Pancreas (tissue), 10 donors: ENCODE measurements around the gene FRMD4A. TPM values are rescaled to one million over a fixed set of nuclear protein-coding genes. Genes with fewer than 3 reads are reported as not detected.
"Not testable (repeated sequence)": the region's sequence is repeated elsewhere in the genome, so short reads cannot be mapped to it uniquely, and the experiment has no call there.

Source experiments
- ATAC-seq, 4 donors: fragments of 200-7000 bp; cut with Tn5 transposase; one replicate each; pipeline versions ENCODE4 v1.8.0 to v1.9.1; 2020; ENCODE audit warnings: mild to moderate bottlenecking in 4 of 4, moderate library complexity in 4 of 4
- DNase-seq, 6 donors: peaks; one replicate each; pipeline ENCODE4 v3.0.0-alpha.2; 2020
- FAIRE-seq: peaks from 2 replicates; lab custom pipeline; 2012; peaks lifted over from hg19 to GRCh38; lab: Jason Lieb, UNC
- H3K27ac ChIP-seq, 4 donors: fragments of 200-600 bp; sonication (generic); 1 replicate in 3 of 4; 2 replicates in 1 of 4; pipeline versions ENCODE4 v1.5.0 to v1.8.0; 2020
- H3K27me3 ChIP-seq, 4 donors: fragments of 200-600 bp; one replicate each; pipeline ENCODE4 v1.8.0; 2021
- H3K36me3 ChIP-seq, 3 donors: fragments of 200-600 bp; sonication (generic) in 1 of 3; one replicate each; pipeline versions ENCODE4 v1.5.0 to v1.8.0; 2020 to 2021
- H3K4me1 ChIP-seq, 3 donors: fragments of 200-600 bp; one replicate each; pipeline ENCODE4 v1.8.0; 2021
- H3K4me3 ChIP-seq, 4 donors: fragments of 200-600 bp; sonication (generic) in 2 of 4; one replicate each; pipeline versions ENCODE4 v1.5.0 to v1.8.0; 2020 to 2021
- H3K9me3 ChIP-seq, 4 donors: fragments of 200-600 bp; one replicate each; pipeline ENCODE4 v1.8.0; 2021
- WGBS, 2 donors: extraction: QIAGEN DNeasy Blood & Tissue Kit; methylation state at CpG; one replicate each; pipeline ENCODE4 v1.1.7; 2013; 5-methylcytosine and 5-hydroxymethylcytosine counted together
- intact Hi-C, 3 donors: fragments of 100-400 bp; cut with DNase I; formaldehyde crosslinking; loops; one replicate each; pipeline versions ENCODE4 v1.11.1 to v1.14.2; 2022
- polyA plus RNA-seq, 2 donors: library from polyadenylated mRNA; stranded (reverse); fragments of 200-250 nt; gene quantifications; one replicate each; pipeline ENCODE4 v1.2.3, GENCODE V29; 2013
- total RNA-seq, 6 donors: library from RNA; stranded (reverse); fragmentation: NEBNext Ultra II Directional in 4 of 6; extraction: Animal tissue kit (Norgen Biotek cat#: 25700) in 4 of 6; gene quantifications; one replicate each; pipeline versions ENCODE4 v1.2.1 to v1.2.4, GENCODE V29; 2021 to 2023
- TF ChIP-seq, protein P1 (sequence below), 4 donors: fragments of 200-600 bp; sonication (generic) in 3 of 4; IDR thresholded peaks; one replicate each; pipeline versions ENCODE4 v1.5.0 to v1.8.0; 2021; ENCODE audit warnings: antibody characterized with exemption in 4 of 4
- donor health status: healthy with polysubstance abuse.
- donor health status: DM: no; HTN: no; CAD: no; lungs with moderate emphysema.
- donor health status: DM: no; HTN: no; CAD: no.
- donor health status: control.
- donor health status: control.
- donor health status: Bipolar disorder and iron deficiency.
- donor health status: DM: yes; HTN: yes; CAD: no.
- donor health status: DM: no; HTN: no; CAD: no.
- donor health status: DM: no; HTN: no; CAD: no.
- donor health status: DM: yes; HTN: yes; CAD: no.

Gene FRMD4A
- total and polyA plus RNA-seq, 8 donors, result 13.5 to 27.5 (median 18.7) TPM

DNA sequence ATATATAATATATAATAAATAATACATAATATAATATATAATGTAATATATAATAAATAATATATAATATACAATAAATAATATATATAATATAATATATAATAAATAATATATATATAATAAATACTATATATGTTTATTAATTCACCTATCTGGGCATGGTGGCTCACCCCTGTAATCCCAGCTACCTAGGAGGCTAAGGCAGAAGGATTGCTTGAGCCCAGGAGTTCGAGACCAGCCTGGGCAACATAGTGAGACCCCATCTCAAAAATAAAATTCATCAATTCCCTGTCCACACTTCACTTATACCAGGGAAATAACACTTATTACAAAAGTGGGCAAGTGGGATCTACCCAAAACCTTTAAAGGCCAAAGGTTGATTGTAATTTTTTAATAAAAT is 462.9 kb downstream of the FRMD4A start:
- TF ChIP-seq, protein P1, sequence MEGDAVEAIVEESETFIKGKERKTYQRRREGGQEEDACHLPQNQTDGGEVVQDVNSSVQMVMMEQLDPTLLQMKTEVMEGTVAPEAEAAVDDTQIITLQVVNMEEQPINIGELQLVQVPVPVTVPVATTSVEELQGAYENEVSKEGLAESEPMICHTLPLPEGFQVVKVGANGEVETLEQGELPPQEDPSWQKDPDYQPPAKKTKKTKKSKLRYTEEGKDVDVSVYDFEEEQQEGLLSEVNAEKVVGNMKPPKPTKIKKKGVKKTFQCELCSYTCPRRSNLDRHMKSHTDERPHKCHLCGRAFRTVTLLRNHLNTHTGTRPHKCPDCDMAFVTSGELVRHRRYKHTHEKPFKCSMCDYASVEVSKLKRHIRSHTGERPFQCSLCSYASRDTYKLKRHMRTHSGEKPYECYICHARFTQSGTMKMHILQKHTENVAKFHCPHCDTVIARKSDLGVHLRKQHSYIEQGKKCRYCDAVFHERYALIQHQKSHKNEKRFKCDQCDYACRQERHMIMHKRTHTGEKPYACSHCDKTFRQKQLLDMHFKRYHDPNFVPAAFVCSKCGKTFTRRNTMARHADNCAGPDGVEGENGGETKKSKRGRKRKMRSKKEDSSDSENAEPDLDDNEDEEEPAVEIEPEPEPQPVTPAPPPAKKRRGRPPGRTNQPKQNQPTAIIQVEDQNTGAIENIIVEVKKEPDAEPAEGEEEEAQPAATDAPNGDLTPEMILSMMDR (IDR thresholded peaks at IDR 0.05), result no peak
- Histone ChIP-seq H3K36me3 (no peaks in the 10 kb centered on the region), H3K4me3 (no peak overlapping the region), H3K9me3 (no peaks in the 10 kb centered on the region), H3K27me3 (no peaks in the 10 kb centered on the region), H3K4me1 (no peaks in the 10 kb centered on the region), H3K27ac (no peak overlapping the region)
- DNase-seq (no peak), FAIRE-seq (no peak), ATAC-seq (no peak)
- 92 to 96% methylated on average over 1 of the region's 1 CpG for WGBS, 2 donors
- intact Hi-C loops, result no loop called here

DNA sequence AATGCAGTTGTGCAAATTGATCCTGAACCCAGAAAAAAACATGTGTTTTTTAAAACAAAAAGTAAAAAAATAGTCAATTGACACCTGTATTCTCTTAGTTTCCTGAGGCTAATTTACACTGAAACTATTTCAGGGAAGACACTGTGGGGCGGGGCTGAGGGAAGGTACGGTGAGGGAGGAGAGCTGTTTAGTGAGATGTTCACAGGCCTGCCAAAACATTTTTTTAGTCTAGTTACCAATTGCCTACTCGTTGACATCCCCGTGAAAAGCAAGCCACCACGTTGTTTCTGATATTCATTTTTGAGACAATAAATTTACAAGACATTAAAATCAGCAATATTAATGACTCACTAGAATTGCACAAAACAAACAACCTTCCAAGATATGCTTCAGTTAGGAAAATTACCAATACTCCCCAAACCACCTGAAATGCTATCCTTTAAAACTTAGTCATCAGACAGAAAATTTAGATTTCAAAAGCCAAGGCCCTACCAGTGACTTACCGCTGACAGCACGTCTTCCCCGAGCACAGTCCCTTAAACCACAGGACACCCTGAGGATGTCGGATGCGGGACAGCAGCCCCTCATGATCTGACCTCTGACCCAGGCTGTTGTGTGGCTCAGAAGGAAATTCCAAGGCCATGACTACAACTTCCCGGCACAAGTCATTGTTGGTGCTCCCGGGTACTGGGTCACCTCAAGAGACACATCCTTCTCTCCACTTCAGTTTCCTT is 464.8 kb downstream of the FRMD4A start:
- 76 to 82% methylated on average over 12 of the region's 12 CpGs for WGBS, 2 donors
- TF ChIP-seq, protein P1 (IDR thresholded peaks at IDR 0.05), result no peak
- Histone ChIP-seq H3K27me3 (no peaks in the 10 kb centered on the region), H3K36me3 (no peaks in the 10 kb centered on the region), H3K4me3 (no peak overlapping the region), H3K4me1 (no peaks in the 10 kb centered on the region), H3K27ac (no peak overlapping the region), H3K9me3 (no peaks in the 10 kb centered on the region)
- no peak for DNase-seq
- intact Hi-C loops, result no loop called here
- no peak for ATAC-seq
- no peak for FAIRE-seq

DNA sequence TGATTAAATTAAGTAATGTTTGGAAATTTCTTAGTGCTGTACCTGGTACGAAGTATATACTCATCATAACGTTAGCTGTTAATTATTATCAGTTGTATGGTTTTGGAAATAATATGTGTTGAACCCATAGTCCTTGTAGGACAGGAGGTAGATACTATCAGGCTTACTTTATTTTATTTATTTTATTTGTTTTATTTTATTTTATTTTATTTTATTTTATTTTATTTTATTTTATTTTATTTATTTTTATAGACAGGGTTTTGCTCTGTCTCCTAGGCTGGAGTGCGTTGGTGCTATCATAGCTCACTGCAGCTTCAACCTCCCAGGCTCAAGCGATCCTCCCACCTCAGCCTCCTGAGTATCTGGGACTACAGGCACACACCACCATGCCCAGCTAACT is 465.5 kb downstream of the FRMD4A start:
- H3K9me3 ChIP-seq, intact Hi-C loops: not testable (repeated sequence)
- WGBS, 2 donors, result 94 to 97% methylated on average over 4 of the region's 4 CpGs

DNA sequence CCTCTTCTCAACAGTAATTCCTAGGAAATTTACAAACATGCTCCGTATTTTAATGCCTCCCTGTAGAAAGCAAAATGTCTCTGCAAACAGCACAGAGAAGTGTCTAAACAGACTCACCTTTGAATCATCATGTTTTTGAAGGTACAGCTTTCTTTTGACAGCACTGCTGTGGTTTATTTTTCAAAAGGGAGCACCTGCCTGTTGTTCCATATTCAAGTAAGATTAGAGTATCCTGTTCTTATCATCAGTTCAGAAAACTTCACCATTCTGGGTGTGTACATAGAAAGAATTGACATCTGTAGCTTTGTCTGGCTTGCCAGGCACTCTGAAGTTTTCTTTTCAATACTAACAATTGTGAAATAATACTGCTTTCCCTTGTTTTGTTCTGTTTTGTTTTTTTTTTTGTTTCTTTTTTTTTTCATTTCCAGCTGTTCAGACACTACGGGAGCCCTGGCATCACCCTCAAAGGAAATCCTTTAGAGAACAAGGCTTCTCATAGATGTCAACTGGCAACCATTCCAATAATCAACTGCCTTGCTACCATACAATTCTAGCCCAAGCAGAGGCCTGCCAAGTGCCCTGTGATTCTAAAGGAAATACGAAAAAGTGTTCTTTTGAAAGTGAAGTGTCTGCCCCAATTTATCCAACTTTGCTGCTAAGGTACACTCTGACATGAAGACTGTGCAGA is 468.0 kb downstream of the FRMD4A start:
- Histone ChIP-seq H3K27me3 (no peaks in the 10 kb centered on the region), H3K27ac (no peak overlapping the region), H3K4me3 (no peak overlapping the region), H3K4me1 (no peaks in the 10 kb centered on the region), H3K36me3 (no peaks in the 10 kb centered on the region), H3K9me3 (no peaks in the 10 kb centered on the region)
- FAIRE-seq (no peak), ATAC-seq (no peak), DNase-seq (no peak)
- intact Hi-C loops, result no loop called here
- 55 to 57% methylated on average over 3 of the region's 3 CpGs for WGBS, 2 donors
- TF ChIP-seq, protein P1 (IDR thresholded peaks at IDR 0.05), result no peak

More for the DNA sequence above, 465.5 kb downstream of the FRMD4A start:
- not testable (repeated sequence) for FAIRE-seq, ATAC-seq, H3K4me1 ChIP-seq, H3K36me3 ChIP-seq, H3K27me3 ChIP-seq, DNase-seq, H3K4me3 ChIP-seq, H3K27ac ChIP-seq

DNA sequence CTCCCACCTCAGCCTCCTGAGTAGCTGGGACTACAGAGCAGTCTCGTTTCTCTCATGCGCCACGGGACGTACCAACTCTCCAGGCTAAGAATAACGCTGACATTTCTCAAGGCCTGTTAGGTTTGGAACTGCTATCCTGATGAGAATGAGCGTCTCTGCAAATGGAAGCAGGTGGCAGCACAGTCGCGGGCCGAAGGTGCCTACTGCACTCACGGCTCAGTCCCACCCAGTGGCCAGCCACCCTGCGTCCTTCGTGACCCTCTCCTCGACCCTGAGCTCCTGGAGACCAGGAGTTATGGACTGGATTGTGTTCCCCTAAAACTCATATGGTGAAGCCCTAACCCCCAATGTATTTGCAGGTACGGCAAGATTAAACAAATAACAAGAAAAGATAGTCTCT is 469.8 kb downstream of the FRMD4A start:
- Histone ChIP-seq H3K27ac (no peak overlapping the region), H3K9me3 (no peaks in the 10 kb centered on the region), H3K4me1 (no peaks in the 10 kb centered on the region), H3K36me3 (no peaks in the 10 kb centered on the region), H3K27me3 (no peaks in the 10 kb centered on the region), H3K4me3 (no peak overlapping the region)
- FAIRE-seq, result no peak
- no peak for ATAC-seq
- DNase-seq, result no peak
- intact Hi-C loops, result no loop called here
- TF ChIP-seq, protein P1 (IDR thresholded peaks at IDR 0.05), result no peak
- 93 to 95% methylated on average over 14 of the region's 14 CpGs for WGBS, 2 donors
